T-cell (primary cell): ENCODE measurements around the gene MYCN. TPM values are rescaled to one million over a fixed set of nuclear protein-coding genes. Genes with fewer than 3 reads are reported as not detected.

Source experiments
- ATAC-seq, 4 experiments: fragments of 200-7000 bp in 3 of 4; fragments of 150-1000 bp in 1 of 4; cut with Tn5 transposase; replicated peaks in 1 of 4; 1 replicate in 3 of 4; 2 replicates in 1 of 4; pipeline ENCODE4 v1.10.0; 2021; ENCODE audit warnings: moderate library complexity in 3 of 4, mild to moderate bottlenecking in 2 of 4, moderate number of reproducible peaks in 1 of 4
- CTCF ChIA-PET, 2 donors: fragments of 300-600 bp; sonication (Branson Sonifier 250); formaldehyde crosslinking; loops; one replicate each; lab custom pipeline; 2022; ENCODE audit warnings: antibody characterized with exemption in 2 of 2; lab: Charles Lee
- POLR2A ChIA-PET, 2 donors: fragments of 300-600 bp; sonication (Branson Sonifier 250); formaldehyde crosslinking; loops; one replicate each; lab custom pipeline; 2022; ENCODE audit warnings: antibody characterized with exemption in 2 of 2; lab: Charles Lee
- DNase-seq, 35 experiments: peaks; one replicate each; pipeline versions ENCODE4 v3.0.0 to v3.0.0-alpha.2; 2013 to 2023
- H3K27ac ChIP-seq: one replicate; pipeline ENCODE4 v1.5.1; 2013; ENCODE audit warnings: low read length
- H3K27me3 ChIP-seq, 2 experiments: replicated peaks in 1 of 2; 1 replicate in 1 of 2; 2 replicates in 1 of 2; pipeline versions ENCODE4 v1.6.1 to v1.7.0; 2013; ENCODE audit warnings: low read length in 1 of 2, mixed read lengths in 1 of 2; ENCODE audit not compliant: control insufficient read depth in 2 of 2, insufficient read depth in 2 of 2; ENCODE audit errors: extremely low read depth in 1 of 2
- H3K36me3 ChIP-seq, 2 donors: 1 replicate in 1 of 2; 2 replicates in 1 of 2; pipeline versions ENCODE4 v1.6.1 to v1.7.0; 2013; ENCODE audit warnings: low read length in 1 of 2; ENCODE audit not compliant: control insufficient read depth in 2 of 2, insufficient read depth in 1 of 2; ENCODE audit errors: extremely low read depth in 1 of 2
- H3K4me1 ChIP-seq, 2 experiments: 1 replicate in 1 of 2; 2 replicates in 1 of 2; pipeline versions ENCODE4 v1.6.1 to v1.7.0; 2013; ENCODE audit warnings: low read length in 2 of 2, mixed read lengths in 1 of 2; ENCODE audit not compliant: insufficient read depth in 2 of 2, control insufficient read depth in 1 of 2; ENCODE audit errors: extremely low read depth in 1 of 2
- H3K4me3 ChIP-seq, 2 donors: 1 replicate in 1 of 2; 2 replicates in 1 of 2; pipeline versions ENCODE4 v1.5.1 to v1.7.0; 2013; ENCODE audit warnings: mild to moderate bottlenecking in 2 of 2, low read length in 1 of 2, moderate library complexity in 1 of 2; ENCODE audit not compliant: control insufficient read depth in 1 of 2; ENCODE audit errors: extremely low read depth in 1 of 2
- H3K9me3 ChIP-seq: 2 replicates; pipeline ENCODE4 v1.7.0; 2013
- H3K27ac Mint-ChIP-seq, 2 donors: one replicate each; pipeline ENCODE4 v1.8.0; 2020 to 2021; ENCODE audit warnings: mild to moderate bottlenecking in 2 of 2, mixed read lengths in 2 of 2
- H3K27me3 Mint-ChIP-seq, 2 donors: one replicate each; pipeline ENCODE4 v1.8.0; 2021 to 2022; ENCODE audit warnings: mixed read lengths in 2 of 2
- H3K36me3 Mint-ChIP-seq: one replicate; pipeline ENCODE4 v1.8.0; 2021; ENCODE audit warnings: mixed read lengths
- H3K4me1 Mint-ChIP-seq, 3 donors: one replicate each; pipeline ENCODE4 v1.8.0; 2020 to 2022; ENCODE audit warnings: mixed read lengths in 3 of 3, mild to moderate bottlenecking in 1 of 3
- H3K4me3 Mint-ChIP-seq, 3 donors: one replicate each; pipeline ENCODE4 v1.8.0; 2020 to 2022; ENCODE audit warnings: mild to moderate bottlenecking in 3 of 3, mixed read lengths in 3 of 3, moderate library complexity in 3 of 3
- H3K9me3 Mint-ChIP-seq, 3 donors: one replicate each; pipeline ENCODE4 v1.8.0; 2020 to 2022; ENCODE audit warnings: mixed read lengths in 3 of 3
- WGBS: methylation state at CpG from one replicate; pipeline ENCODE4 v1.1.5; 2013; ENCODE audit warnings: missing lambda C conversion rate; ENCODE audit not compliant: insufficient coverage; 5-methylcytosine and 5-hydroxymethylcytosine counted together
- total RNA-seq, 35 experiments: library from RNA in 6 of 35; stranded (reverse) in 6 of 35; fragments of 120-200 nt in 1 of 35; gene quantifications; one replicate each; pipeline versions ENCODE4 v1.2.1 to v1.2.4 and lab custom pipeline; 2013 to 2026

The MYCN gene
- total RNA-seq, 5 donors from 2014 or later (not counting 1 experiment from before 2014, with no cell fraction given): 0.25 to 1.5 (median 1.3) TPM

GRCh38 chr2:15933184-15933845 is 7.0 kb upstream of the MYCN start:
- H3K27me3 ChIP-seq: peaks cover 1 to 4% of the 10 kb centered on the region in 2 experiments
- Mint-ChIP-seq H3K9me3 (no peaks in the 10 kb centered on the region), H3K36me3 (no peaks in the 10 kb centered on the region), H3K27me3 (peaks cover 22 to 36% of the 10 kb centered on the region in 2 donors), H3K4me3 (no peak overlapping the region), H3K27ac (no peak overlapping the region), H3K4me1 (peaks cover 0 to under 1% (median 0%) of the 10 kb centered on the region in 3 donors)
- H3K4me1 ChIP-seq: no peaks in the 10 kb centered on the region
- ATAC-seq: no peak
- no peak overlapping the region for H3K4me3 ChIP-seq
- no peak overlapping the region for H3K27ac ChIP-seq
- ChIA-PET CTCF (interaction anchor here in 1 of 2 donors (1.0 kb wide), 1 partner anchor 10 kb away, joined by 3 read pairs; no protein-coding TSS in a partner anchor), POLR2A (no interaction called here)
- WGBS: 76% methylated on average over 7 of the region's 11 CpGs
- no peaks in the 10 kb centered on the region for H3K9me3 ChIP-seq
- H3K36me3 ChIP-seq: no peaks in the 10 kb centered on the region
- DNase-seq: no peak

- no CpG with 5 or more reads among the region's 4 CpGs for WGBS
- H3K9me3 ChIP-seq: no peaks in the 10 kb centered on the region
- DNase-seq (no peak), ATAC-seq (no peak)
- peaks cover 0 to 3% of the 10 kb centered on the region in 2 experiments for H3K4me1 ChIP-seq
- peaks cover 0 to 9% (median 5%) of the 10 kb centered on the region in 3 donors for H3K4me1 Mint-ChIP-seq
- H3K4me3 ChIP-seq: no peak overlapping the region
- H3K4me3 Mint-ChIP-seq: no peak overlapping the region
- H3K9me3 Mint-ChIP-seq: no peaks in the 10 kb centered on the region
- CTCF ChIA-PET: no interaction called here
- H3K27ac Mint-ChIP-seq: no peak overlapping the region
- no peaks in the 10 kb centered on the region for H3K36me3 Mint-ChIP-seq
- no peak overlapping the region for H3K27ac ChIP-seq
- peaks cover 2 to 15% of the 10 kb centered on the region in 2 experiments for H3K27me3 ChIP-seq
- POLR2A ChIA-PET: no interaction called here
- peaks cover 31 to 43% of the 10 kb centered on the region in 2 donors for H3K27me3 Mint-ChIP-seq
- no peaks in the 10 kb centered on the region for H3K36me3 ChIP-seq
These were observed 5.9 kb upstream of the MYCN start for GRCh38 chr2:15934291-15934945.

DNA sequence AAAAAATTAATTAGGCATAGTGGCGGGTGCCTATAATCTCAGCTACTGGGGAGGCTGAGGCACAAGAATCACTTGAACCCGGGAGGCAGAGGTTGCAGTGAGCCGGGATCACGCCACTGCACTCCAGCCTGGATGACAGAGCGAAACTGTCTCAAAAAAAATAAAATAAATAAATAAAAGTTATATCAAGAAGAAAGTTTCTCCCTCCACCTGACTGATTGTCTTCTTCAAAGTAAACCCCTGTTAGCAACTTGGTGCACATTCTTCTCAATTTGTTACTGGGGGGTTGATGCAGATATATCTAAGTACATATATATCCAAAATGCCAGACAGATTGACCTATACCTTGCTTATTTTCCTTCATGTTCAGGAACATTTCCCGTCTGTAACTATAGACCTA is 5.2 kb upstream of the MYCN start:
- DNase-seq (no peak), ATAC-seq (no peak)
- Mint-ChIP-seq H3K27me3 (peaks cover 35 to 43% of the 10 kb centered on the region in 2 donors), H3K27ac (no peak overlapping the region), H3K4me1 (peaks cover 0 to 13% (median 10%) of the 10 kb centered on the region in 3 donors), H3K4me3 (no peak overlapping the region), H3K9me3 (no peaks in the 10 kb centered on the region), H3K36me3 (no peaks in the 10 kb centered on the region)
- H3K9me3 ChIP-seq: no peaks in the 10 kb centered on the region
- H3K27me3 ChIP-seq: peaks cover 2 to 23% of the 10 kb centered on the region in 2 experiments
- ChIA-PET POLR2A (no interaction called here), CTCF (no interaction called here)
- no peak overlapping the region for H3K27ac ChIP-seq
- peaks cover 0 to 11% of the 10 kb centered on the region in 2 experiments for H3K4me1 ChIP-seq
- H3K36me3 ChIP-seq: no peaks in the 10 kb centered on the region
- WGBS: no CpG with 5 or more reads among the region's 6 CpGs
- H3K4me3 ChIP-seq: no peak overlapping the region

DNA sequence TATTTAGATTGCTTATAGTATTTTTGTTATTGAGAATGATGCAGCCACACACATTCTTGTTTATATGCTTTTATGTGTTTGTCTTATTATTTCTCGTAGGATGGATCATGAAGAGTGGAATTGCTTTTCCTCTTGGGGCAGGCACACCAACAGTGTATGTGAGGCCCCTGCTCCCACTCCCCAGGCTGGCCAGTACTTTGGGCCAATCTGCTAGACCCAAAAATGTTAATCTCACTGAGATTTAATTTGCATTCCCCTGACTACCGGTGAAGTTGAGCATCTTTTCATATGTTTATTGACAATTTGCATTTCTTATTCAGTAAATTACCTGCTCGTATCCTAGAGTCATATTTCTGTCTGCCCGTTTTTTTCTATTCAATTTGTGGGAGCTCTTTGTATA is 4.7 kb upstream of the MYCN start:
- no peak for ATAC-seq
- H3K27me3 ChIP-seq: peaks cover 2 to 28% of the 10 kb centered on the region in 2 experiments
- ChIA-PET POLR2A (interaction anchor here in 1 of 2 donors (0.7 kb wide), 1 partner anchor 123 kb away, joined by 3 read pairs; no protein-coding TSS in a partner anchor), CTCF (no interaction called here)
- Mint-ChIP-seq H3K9me3 (no peaks in the 10 kb centered on the region), H3K27ac (no peak overlapping the region), H3K4me3 (no peak overlapping the region), H3K27me3 (peaks cover 38 to 44% of the 10 kb centered on the region in 2 donors), H3K36me3 (no peaks in the 10 kb centered on the region), H3K4me1 (peaks cover 1 to 14% (median 12%) of the 10 kb centered on the region in 3 donors)
- no peaks in the 10 kb centered on the region for H3K36me3 ChIP-seq
- DNase-seq: no peak
- H3K27ac ChIP-seq: no peak overlapping the region
- peaks cover 0 to 16% of the 10 kb centered on the region in 2 experiments for H3K4me1 ChIP-seq
- WGBS: no CpG with 5 or more reads among the region's 4 CpGs
- H3K9me3 ChIP-seq: no peaks in the 10 kb centered on the region
- no peak overlapping the region for H3K4me3 ChIP-seq

DNA sequence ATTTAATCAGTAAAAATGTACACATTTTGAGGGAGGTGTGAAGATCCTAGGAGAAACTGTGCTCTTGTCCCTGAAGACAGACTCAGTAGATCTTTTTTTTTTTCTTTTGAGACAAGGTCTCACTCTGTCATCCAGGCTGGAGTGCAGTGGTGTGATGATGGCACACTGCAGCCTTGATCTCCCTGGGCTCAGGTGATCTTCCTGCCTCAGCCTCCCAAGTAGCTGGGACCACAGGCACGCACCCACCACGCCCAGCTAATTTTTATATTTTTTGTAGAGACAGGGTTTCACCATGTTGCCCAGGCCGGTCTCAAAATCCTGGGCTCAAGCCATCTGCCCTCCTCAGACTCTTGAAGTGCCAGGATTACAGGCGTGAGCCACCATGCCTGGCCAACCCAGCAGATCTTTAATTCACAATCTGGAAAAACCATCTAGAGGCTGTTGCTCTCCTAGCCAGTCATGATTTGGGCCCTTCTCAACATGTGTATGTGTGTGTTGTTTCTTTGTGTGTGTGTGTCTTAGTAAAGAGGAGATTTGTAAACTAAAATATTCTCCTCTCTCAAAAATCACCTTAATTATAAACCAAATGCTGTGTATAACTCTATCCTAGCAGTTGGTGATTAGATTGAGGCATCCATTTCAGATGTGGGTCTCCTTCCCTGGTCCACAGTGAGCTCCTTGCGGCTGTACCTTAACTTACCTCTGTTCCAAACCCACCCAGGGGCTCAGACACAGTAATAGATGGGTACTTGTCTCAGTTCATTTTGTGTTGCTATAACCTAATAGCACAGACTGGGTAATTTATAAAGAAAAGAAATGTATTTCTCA is 3.9 kb upstream of the MYCN start:
- Mint-ChIP-seq H3K9me3 (no peaks in the 10 kb centered on the region), H3K27ac (no peak overlapping the region), H3K4me1 (peaks cover 9 to 22% (median 20%) of the 10 kb centered on the region in 3 donors), H3K27me3 (peaks cover 44 to 51% of the 10 kb centered on the region in 2 donors), H3K4me3 (no peak overlapping the region), H3K36me3 (no peaks in the 10 kb centered on the region)
- Histone ChIP-seq H3K4me1 (peaks cover 5 to 24% of the 10 kb centered on the region in 2 experiments), H3K27ac (no peak overlapping the region), H3K27me3 (peaks cover 2 to 36% of the 10 kb centered on the region in 2 experiments), H3K9me3 (no peaks in the 10 kb centered on the region), H3K36me3 (no peaks in the 10 kb centered on the region), H3K4me3 (no peak overlapping the region)
- DNase-seq: no peak
- CTCF ChIA-PET: interaction anchor here (0.6 kb wide), 2 partner anchors 675 to 692 kb away, joined by 3 read pairs; no protein-coding TSS in a partner anchor
- no peak for ATAC-seq
- POLR2A ChIA-PET: interaction anchor here in 1 of 2 donors (0.7 kb wide), 1 partner anchor 123 kb away, joined by 3 read pairs; no protein-coding TSS in a partner anchor
- WGBS: 70% methylated on average over 2 of the region's 5 CpGs
